Lower leg skin (tissue), 3 donors: Measurements from ENCODE around the gene MBD3L5.
"Not testable (repeated sequence)": the region's sequence is repeated elsewhere in the genome, so short reads cannot be mapped to it uniquely, and the experiment has no call there.

ENCODE experiments used
- POLR2A ChIP-seq, 2 donors: fragments of 450-650 bp; IDR thresholded peaks; one replicate each; pipeline ENCODE4 v1.6.1; 2016 to 2017; ENCODE audit warnings: antibody characterized with exemption in 2 of 2, mild to moderate bottlenecking in 1 of 2, moderate library complexity in 1 of 2
- TF ChIP-seq, protein P1 (sequence below), 3 donors: fragments of 450-650 bp; IDR thresholded peaks; one replicate each; pipeline ENCODE4 v1.5.1; 2016; ENCODE audit warnings: antibody characterized with exemption in 3 of 3, mild to moderate bottlenecking in 3 of 3, moderate library complexity in 2 of 3

DNA sequence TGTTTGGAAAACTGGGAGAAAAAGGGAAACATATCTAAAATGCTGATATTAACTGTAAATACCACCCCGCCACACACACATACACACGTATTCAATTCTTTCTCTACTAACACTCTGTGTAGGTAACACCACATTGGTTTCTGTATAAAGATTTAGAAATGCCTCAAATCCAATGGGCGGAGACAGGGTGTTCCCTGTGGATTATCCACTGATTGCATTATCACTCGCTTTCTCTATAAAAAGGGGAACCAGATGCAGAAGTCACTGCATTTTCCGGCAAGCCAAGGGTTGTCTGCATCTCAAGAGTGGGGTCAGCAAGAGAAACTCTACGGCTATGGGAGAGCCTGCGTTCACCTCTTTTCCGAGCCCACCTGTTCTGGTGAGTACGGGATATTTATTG, at the start of gene MBD3L5:
- TF ChIP-seq, protein P1, sequence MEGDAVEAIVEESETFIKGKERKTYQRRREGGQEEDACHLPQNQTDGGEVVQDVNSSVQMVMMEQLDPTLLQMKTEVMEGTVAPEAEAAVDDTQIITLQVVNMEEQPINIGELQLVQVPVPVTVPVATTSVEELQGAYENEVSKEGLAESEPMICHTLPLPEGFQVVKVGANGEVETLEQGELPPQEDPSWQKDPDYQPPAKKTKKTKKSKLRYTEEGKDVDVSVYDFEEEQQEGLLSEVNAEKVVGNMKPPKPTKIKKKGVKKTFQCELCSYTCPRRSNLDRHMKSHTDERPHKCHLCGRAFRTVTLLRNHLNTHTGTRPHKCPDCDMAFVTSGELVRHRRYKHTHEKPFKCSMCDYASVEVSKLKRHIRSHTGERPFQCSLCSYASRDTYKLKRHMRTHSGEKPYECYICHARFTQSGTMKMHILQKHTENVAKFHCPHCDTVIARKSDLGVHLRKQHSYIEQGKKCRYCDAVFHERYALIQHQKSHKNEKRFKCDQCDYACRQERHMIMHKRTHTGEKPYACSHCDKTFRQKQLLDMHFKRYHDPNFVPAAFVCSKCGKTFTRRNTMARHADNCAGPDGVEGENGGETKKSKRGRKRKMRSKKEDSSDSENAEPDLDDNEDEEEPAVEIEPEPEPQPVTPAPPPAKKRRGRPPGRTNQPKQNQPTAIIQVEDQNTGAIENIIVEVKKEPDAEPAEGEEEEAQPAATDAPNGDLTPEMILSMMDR (IDR thresholded peaks at IDR 0.05): not testable (repeated sequence)
- not testable (repeated sequence) for TF ChIP-seq POLR2A (IDR thresholded peaks at IDR 0.05)
